Activated CD8-positive, alpha-beta T cell treated with anti-CD3 and anti-CD28 coated beads for 36 hours (primary cell): ENCODE data around the gene SLC35B2. TPM values are rescaled to one million over a fixed set of nuclear protein-coding genes. Genes with fewer than 3 reads are reported as not detected.

ENCODE experiments used
- ATAC-seq: fragments of 200-7000 bp; cut with Tn5 transposase; one replicate; pipeline ENCODE4 v1.10.0; 2021; ENCODE audit warnings: mild to moderate bottlenecking, moderate library complexity
- CTCF ChIA-PET: fragments of 350-600 bp; sonication (Branson Sonifier 250); formaldehyde crosslinking; loops from one replicate; lab custom pipeline; 2021; ENCODE audit warnings: antibody characterized with exemption; lab: Charles Lee
- POLR2A ChIA-PET: fragments of 350-600 bp; sonication (Branson Sonifier 250); formaldehyde crosslinking; loops from one replicate; lab custom pipeline; 2021; ENCODE audit warnings: antibody characterized with exemption; lab: Charles Lee
- DNase-seq: peaks from one replicate; pipeline ENCODE4 v3.0.0-alpha.2; 2020
- H3K27ac Mint-ChIP-seq: one replicate; pipeline ENCODE4 v1.8.0; 2021; ENCODE audit warnings: mild to moderate bottlenecking, mixed read lengths
- H3K27me3 Mint-ChIP-seq: one replicate; pipeline ENCODE4 v1.8.0; 2021; ENCODE audit warnings: mixed read lengths
- H3K36me3 Mint-ChIP-seq: one replicate; pipeline ENCODE4 v1.8.0; 2021; ENCODE audit warnings: low read depth, mixed read lengths
- H3K4me1 Mint-ChIP-seq: one replicate; pipeline ENCODE4 v1.8.0; 2021; ENCODE audit warnings: low read depth, mixed read lengths
- H3K4me3 Mint-ChIP-seq: one replicate; pipeline ENCODE4 v1.8.0; 2021; ENCODE audit warnings: mild to moderate bottlenecking, moderate library complexity, mixed read lengths
- H3K9me3 Mint-ChIP-seq: one replicate; pipeline ENCODE4 v1.8.0; 2021; ENCODE audit warnings: mixed read lengths
- CTCF ChIP-seq: fragments of 200-600 bp; IDR thresholded peaks from one replicate; pipeline ENCODE4 v1.8.0; 2022; ENCODE audit warnings: antibody characterized with exemption, mild to moderate bottlenecking
- intact Hi-C: fragments of 100-400 bp; cut with micrococcal nuclease; formaldehyde crosslinking; loops from one replicate; pipeline ENCODE4 v1.10.0; 2022
- total RNA-seq, 2 experiments: library from RNA; stranded (reverse); gene quantifications; one replicate each; pipeline ENCODE4 v1.2.3, GENCODE V29; 2021

Gene SLC35B2
- total RNA-seq, 2 experiments from 2014 or later, result 15.4 to 16.7 TPM

DNA sequence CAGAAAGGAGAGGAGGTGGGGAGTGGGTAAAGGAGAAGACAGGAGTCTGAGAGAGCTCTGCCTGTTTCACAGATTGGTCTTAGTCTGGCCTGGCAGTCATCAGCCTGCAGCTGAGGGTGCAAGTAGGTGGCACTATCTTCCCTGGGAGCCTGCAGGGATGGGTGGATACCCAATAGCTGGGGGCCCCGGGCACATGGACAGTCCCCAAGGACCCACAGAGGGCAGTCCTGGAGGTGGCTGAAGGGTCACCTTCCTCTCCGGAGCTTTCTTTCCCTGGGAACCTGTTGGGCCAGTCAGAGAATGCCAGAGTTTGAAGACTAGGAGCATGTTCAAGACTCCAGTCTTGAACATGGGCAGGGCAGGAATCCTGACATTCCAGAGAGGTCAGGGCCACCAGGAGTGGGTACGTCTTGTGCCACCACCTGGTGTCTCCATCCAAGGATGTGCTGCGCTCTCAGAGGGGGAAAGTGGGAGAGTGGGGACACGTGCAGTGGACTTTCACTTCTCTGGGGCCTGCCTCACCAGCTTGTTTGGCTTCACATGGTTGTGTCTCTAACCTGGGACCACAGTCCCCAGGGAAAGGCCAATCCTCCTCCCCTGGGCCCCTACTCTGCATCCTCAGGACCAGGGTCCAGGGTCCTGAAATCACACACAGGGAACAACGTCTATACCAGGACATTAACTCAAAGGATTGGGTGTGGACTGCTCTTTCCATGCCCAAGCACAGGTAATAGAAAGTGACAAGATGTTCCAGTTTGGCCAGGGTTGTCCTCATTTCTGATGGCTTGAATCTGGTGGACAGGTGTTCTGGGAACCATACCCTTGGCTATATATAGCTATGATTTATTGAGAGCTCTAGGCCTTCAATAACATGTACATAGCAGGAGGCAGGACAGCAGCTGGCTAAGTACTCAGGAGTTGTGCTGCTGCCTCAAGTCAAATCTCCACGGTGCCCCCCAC, 37.8 kb upstream of the SLC35B2 start:
- CTCF ChIA-PET, result interaction anchor here (0.9 to 5.3 kb wide), 9 partner anchors 10 to 44 kb away, joined by 3 to 36 read pairs (median 5); partner anchors contain the start of gene AARS2
- intact Hi-C loops, result no loop called here
- no peak overlapping the region for H3K27ac Mint-ChIP-seq
- no peak overlapping the region for H3K4me3 Mint-ChIP-seq
- DNase-seq (no peak), ATAC-seq (no peak)
- no peaks in the 10 kb centered on the region for H3K9me3 Mint-ChIP-seq
- peaks cover 11% of the 10 kb centered on the region for H3K4me1 Mint-ChIP-seq
- POLR2A ChIA-PET, result interaction anchor here (1.2 to 3.2 kb wide), 5 partner anchors 10 to 140 kb away, joined by 3 to 12 read pairs (median 7); partner anchors contain the start of genes AARS2 and HSP90AB1
- peaks cover 49% of the 10 kb centered on the region for H3K27me3 Mint-ChIP-seq
- no peak for TF ChIP-seq CTCF
- peaks cover 3% of the 10 kb centered on the region for H3K36me3 Mint-ChIP-seq

GRCh38 chr6:44292661-44293365, 35.5 kb upstream of the SLC35B2 start:
- Mint-ChIP-seq H3K4me3 (no peak overlapping the region), H3K9me3 (no peaks in the 10 kb centered on the region), H3K4me1 (peaks cover 7% of the 10 kb centered on the region), H3K27ac (no peak overlapping the region), H3K27me3 (peaks cover 56% of the 10 kb centered on the region), H3K36me3 (no peaks in the 10 kb centered on the region)
- intact Hi-C loops, result no loop called here
- ChIA-PET CTCF (interaction anchor here (2.0 to 2.1 kb wide), 2 partner anchors 13 to 24 kb away, joined by 8 to 11 read pairs; no protein-coding TSS in a partner anchor), POLR2A (interaction anchor here (0.7 to 1.5 kb wide), 5 partner anchors 9 to 188 kb away, joined by 3 read pairs; no protein-coding TSS in a partner anchor)
- DNase-seq (no peak), ATAC-seq (no peak)
- TF ChIP-seq CTCF, result no peak

- no peak for DNase-seq
- Mint-ChIP-seq H3K27me3 (peaks cover 62% of the 10 kb centered on the region), H3K9me3 (no peaks in the 10 kb centered on the region), H3K4me1 (peaks cover under 1% of the 10 kb centered on the region), H3K36me3 (no peaks in the 10 kb centered on the region), H3K4me3 (no peak overlapping the region), H3K27ac (no peak overlapping the region)
- intact Hi-C loops, result no loop called here
- TF ChIP-seq CTCF, result no peak
- ChIA-PET CTCF (interaction anchor here (2.0 to 2.1 kb wide), 2 partner anchors 14 to 23 kb away, joined by 8 to 11 read pairs; no protein-coding TSS in a partner anchor), POLR2A (interaction anchor here (0.7 to 1.5 kb wide), 4 partner anchors 13 to 187 kb away, joined by 3 read pairs; no protein-coding TSS in a partner anchor)
- ATAC-seq, result no peak
Measured at GRCh38 chr6:44291841-44292240, 34.5 kb upstream of the SLC35B2 start.

DNA sequence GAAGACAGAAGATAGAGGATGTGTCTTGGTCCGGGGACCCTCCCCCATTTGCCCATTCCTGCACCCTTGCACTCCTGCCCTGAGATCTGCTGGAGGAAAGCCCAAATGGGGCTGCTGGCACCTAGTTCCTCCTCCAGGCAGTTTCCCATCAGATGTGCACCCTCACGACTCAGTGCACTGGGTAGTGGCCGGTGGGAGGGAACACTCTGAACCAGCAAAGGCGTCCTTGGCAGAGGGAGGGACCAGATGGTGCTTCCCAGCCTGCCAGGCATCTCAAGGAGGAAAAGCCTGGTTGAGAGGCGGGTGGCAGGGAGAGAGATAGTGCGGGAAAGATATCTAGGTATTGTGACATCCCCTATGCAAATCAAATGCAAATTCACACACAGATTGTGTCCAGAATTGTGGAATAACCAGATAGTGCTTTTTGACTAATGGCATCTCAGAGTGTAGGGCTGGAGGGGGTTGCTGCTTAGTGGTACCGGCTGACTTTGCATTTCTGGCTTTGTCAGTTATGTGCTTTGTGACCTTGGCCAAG, 32.5 kb upstream of the SLC35B2 start:
- no peaks in the 10 kb centered on the region for H3K4me1 Mint-ChIP-seq
- no peak for TF ChIP-seq CTCF
- H3K4me3 Mint-ChIP-seq, result no peak overlapping the region
- intact Hi-C loops, result no loop called here
- H3K36me3 Mint-ChIP-seq, result no peaks in the 10 kb centered on the region
- ATAC-seq (no peak), DNase-seq (no peak)
- H3K27ac Mint-ChIP-seq, result no peak overlapping the region
- peaks cover 49% of the 10 kb centered on the region for H3K27me3 Mint-ChIP-seq
- ChIA-PET POLR2A (interaction anchor here (0.5 kb wide), 1 partner anchor 17 kb away, joined by 3 read pairs; no protein-coding TSS in a partner anchor), CTCF (interaction anchor here (1.8 kb wide), 1 partner anchor 21 kb away, joined by 5 read pairs; no protein-coding TSS in a partner anchor)
- H3K9me3 Mint-ChIP-seq, result no peaks in the 10 kb centered on the region
